DLD1 (cell line): ENCODE measurements around the gene S100A6.

Experiments used
- in situ Hi-C: cut with HindIII; loops from 2 replicates; pipeline ENCODE4 v1.10.0; 2017; ENCODE audit warnings: low sequenced_read_pairs

Gene S100A6

DNA sequence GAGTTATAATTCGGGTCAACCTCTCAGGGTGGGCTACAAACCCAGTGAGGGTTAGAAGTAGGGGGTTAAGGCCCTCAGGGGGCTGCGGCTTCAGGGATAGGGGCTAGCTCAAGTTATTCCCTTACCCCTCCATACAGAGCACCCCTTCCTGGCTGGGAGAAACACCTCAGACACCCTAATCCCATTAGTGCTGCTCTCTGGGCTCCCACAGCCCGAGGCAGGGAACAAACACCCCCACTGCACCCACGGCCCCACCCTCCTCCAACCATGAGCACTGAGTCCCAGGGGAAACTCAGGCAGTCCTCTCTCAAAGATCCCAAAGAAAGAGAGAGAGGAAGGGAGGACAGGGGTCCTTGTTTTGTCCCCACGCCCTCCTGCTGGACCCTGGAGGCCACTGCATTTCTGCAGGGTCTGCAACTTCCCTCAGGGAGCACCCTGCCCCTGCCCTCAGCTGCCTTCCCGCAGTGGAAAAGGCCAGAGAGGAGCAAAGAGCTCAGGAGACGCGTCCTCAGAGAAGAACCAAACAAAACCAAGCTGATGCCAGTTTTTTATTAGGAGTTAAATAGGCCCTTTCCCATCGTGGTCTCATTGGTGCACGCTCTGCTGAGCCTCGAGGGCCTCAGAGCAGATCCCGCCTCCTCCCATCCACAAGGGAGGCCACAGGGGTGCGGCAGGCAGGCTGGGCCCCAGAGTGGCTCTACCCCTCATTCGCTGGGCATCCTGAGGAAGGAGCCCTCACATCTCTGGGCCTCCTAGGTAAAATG is 11.2 kb upstream of the S100A6 start:
- in situ Hi-C loops = no loop called here

DNA sequence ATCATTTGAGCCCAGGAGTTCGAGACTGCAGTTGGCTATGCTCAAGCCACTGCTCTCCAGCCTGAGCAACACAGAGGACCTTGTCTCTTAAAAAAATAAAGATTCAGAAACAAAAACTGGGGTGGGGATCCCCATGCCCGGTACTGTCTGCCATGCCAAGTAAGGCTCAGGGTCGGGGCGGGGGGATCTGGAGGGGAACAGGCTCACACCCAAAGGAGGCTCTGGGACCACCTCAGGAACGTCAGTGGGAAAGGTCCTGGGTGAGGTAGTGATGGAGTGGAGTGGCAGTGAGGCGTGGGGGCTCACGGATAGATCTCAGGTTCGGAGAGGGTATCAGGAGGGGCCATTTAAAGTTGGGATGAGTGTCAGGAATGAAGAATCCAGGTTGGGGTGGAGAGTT is 10.6 kb upstream of the S100A6 start:
- in situ Hi-C loops = no loop called here

DNA sequence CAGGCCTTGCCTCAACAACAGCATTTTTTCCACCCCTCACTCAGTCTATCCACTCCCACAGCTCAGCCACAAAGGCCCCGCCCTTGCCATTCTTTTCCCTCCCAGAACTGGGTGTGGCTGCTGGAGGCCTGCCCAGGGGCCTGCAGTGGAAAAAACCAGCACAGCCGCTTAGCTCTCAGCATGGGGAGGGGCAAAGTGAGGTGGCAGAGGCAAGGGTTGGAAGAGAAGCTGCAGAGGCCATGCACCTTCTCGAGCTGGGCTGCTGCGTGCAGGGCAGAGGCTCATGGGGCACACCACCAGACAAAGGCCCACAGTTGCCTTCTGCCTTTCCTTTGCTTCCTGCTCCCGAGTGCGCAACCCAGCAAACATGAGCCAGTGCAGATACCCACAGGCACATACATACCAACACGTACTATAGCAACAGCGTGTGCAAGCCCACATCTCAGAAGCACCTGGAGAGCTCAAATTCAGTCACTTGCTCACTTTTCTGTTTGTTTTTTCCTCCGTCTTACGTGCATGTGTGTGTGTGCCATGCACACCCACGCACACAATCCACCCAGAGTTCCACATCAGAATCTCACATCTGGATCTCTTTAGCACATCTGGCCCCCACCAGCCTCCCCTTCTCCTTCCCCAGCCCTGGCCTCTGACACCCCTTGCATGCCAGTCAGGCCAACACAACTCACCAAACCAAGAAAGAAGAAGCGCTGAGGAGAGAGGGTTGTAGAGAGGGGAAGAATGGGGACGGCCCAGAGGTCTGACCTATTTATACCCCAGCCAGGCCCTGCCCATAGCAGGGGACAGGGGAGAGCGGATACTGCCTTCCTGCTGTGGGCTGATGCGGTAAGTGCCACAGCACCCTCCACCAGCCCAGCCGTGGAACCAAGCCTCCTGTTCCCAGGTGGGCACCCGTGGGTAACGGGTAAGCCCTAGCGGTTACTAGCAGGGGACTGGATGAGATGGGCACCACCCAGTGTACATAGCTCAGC is 9.6 kb upstream of the S100A6 start, which contains the start of gene S100A4:
S100A4 (minus strand) TSS at position 740 of the 989 bp plus-strand sequence. CDS start 1,012 bp downstream, outside the sequence.
- in situ Hi-C loops = no loop called here

DNA sequence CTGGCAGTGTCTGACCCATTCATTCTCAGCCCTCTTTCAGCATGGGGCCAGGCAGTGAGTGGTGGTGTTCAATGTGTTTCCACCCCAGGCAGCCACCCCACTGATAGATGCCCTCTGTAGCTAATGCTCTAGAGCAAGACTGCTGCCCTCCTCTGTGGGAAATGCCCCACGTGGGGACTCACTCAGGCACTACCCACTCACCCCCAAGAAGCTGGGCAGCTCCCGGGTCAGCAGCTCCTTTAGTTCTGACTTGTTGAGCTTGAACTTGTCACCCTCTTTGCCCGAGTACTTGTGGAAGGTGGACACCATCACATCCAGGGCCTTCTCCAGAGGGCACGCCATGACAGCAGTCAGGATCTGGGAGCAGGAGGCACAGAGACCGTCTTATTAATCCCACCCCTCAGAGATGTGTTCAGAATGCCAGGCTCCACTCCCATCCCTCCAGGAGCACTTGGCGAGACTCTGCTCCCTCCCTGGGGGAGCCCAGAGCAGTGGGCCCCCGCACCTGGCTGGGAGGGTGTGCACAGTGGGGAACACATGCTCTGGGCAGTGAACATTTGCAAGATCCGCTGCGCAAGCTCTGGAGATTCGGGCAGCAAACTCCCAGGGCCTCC is 8.8 kb upstream of the S100A6 start:
- in situ Hi-C loops = no loop called here

DNA sequence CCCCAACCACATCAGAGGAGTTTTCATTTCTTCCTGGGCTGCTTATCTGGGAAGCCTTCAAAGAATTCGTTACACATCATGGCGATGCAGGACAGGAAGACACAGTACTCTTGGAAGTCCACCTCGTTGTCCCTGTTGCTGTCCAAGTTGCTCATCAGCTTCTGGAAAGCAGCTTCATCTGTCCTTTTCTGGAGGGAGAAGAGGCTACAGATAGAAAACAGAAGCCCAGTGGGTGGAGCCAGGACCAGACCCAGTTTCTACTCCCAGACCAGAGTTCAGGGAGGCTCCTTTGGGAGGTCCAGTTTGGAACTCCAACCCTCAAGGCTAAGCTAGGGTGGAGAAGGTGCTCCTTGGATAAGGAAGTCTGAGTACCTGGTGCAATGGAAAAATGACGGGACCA is 7.9 kb upstream of the S100A6 start:
- in situ Hi-C loops = no loop called here

DNA sequence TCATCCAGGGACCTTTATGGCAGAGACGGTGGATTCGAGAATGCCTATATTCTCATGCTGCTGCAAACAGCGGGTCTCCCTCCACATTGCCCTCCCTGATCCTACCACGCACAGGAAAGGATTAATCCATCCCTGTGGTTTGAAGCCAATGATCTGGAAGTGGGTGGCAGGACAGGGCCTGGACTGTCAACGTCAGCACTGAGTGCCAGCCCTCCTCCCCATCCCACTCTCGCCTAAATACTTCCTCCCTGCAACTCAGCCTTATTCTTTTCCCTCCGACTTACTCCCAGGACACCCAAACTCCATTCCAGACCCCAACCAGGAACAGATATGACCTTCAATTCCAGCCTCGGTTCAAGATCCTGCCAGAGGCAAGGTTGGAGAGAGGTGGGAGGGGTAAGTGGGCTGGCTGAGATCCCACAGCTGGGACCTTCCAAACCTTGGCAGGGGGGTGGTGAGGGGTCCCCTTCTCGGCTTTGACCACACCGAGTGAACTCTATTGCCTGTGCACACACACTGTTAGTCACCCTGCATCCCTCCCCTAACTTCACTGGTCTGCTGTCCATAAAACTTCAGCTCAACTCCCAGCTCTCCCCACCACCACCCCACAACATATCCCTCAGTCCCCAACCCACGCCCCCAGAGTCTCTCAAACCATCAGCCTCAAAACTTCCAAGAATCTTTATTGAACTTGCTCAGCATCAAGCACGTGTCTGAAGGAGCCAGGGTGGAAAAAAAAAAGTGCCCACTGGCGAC is 7.3 kb upstream of the S100A6 start:
- in situ Hi-C loops = no loop called here

DNA sequence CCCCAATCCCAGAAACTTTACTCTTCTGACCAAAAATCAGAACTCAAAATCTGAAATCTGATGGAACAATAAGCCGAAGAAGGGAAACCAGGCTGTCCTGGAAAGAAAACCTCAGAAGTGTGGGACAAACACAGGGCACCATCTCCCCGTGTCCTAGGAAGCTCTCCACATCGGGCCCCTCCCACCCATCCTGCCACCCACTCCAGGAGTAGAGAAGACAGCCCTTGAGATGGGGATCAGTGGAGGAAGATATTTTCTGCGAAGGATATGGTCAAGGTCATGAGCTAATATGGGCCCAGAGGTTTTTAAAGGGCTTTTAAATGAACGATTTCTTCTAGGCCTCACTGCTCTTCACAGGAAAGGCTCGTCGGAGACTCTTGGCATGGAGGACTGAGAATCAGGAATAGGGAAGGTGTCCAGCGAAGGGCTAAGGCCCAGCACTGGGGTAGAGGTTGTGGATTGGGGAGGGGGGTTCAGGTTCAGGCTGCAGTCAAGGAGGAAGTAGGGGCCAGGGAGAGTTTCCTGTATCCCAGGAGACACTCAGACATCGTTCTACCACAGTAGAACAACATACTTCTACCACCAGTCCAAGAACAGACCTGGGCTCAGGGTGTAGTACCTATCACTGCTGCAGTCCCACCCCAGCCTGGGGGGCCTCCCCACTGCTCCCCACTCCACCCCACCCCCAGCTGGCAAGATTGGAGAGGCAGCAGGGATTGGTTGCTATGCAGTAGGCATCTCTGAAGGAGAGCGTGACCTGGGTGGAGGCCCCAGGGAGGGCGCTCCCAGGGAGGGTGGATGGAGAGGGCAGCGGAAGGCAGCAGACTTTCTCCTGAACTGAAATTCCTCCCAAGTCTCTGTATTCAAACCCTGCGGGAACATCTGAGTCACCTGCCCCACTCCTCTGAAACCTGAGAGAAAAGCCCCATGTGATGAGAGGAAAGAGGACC is 6.1 kb upstream of the S100A6 start:
- in situ Hi-C loops = no loop called here

DNA sequence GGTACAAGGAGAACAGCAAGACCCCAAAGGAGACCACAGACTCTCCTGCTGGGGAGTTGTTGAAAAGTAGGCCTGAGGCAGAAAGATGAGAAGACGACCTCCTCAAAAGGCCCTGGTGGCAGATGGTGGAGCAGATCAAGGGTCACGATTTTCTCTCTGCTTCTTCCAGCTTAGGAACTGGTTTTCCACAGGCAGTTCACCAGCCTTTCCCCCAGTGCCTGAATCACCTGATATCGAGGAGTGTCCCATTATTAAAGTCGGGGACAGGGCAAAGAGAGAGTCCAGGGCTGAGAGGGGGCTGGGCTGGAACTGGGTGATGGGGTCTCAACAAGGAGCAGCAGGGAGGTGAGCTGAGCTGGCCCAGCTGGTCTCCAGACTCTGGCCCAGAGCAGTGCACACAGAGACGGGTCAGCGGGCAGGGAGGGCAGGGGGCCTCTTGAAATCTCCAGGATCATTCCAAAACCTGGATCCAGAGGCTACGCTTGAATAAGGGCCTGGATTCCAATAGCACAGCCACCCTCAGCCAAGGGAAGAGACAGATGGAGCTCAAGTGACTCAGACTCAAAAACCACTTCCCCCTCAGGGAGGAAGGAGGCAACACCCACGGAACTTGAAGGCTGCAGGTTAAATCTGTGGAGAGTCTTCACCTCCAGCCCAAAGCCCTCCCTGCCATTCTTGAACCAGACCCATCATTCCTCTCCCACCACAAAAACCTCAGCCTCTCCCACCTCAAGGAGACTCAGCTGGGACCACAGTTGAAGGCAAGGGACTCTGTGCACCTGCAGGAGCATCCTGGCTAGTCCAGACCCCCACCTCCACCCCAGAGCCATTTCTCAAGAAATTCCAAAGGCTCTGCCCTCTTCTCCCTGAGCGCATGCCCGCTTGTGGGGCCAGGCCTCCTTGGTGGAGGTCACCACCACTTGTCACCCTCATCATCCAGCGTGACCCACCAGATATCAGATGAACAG is 4.9 kb upstream of the S100A6 start, which contains the start of gene S100A5:
S100A5 (minus strand) TSS at position 541 of the 968 bp plus-strand sequence. CDS start 743 bp downstream, outside the sequence.
- in situ Hi-C loops = no loop called here

DNA sequence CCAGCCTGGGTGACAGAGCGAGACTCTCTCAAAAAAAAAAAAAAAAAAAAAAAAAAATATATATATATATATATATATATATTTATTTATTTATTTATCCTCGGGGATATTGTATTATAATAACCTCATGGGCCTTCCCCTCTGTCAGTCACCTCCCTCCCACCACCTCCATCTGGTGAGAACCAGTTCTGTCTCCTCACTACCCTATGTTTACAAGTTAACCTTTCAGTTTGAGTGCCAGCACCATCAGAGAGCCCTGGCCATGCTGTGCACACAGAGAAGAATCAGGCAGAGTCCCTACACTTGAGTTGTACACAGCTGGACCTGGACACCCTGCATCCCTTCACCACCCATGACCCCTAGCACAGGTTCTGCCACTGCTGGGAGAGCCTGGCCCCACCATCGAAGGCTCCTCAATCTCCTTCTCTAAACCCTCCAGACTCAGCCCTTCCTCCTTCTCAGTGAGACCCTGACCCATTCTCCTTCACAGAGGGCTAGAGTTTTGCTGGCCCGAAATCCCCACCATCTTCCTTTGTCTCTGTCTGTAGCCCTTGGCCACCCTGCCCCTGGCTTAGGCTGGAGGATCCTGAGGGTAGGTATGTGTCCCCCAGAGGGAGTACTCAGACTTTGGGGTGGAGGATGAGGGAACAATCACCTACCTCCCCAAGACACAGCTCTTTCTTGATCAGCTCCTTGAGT is 3.8 kb upstream of the S100A6 start:
- in situ Hi-C loops = no loop called here

DNA sequence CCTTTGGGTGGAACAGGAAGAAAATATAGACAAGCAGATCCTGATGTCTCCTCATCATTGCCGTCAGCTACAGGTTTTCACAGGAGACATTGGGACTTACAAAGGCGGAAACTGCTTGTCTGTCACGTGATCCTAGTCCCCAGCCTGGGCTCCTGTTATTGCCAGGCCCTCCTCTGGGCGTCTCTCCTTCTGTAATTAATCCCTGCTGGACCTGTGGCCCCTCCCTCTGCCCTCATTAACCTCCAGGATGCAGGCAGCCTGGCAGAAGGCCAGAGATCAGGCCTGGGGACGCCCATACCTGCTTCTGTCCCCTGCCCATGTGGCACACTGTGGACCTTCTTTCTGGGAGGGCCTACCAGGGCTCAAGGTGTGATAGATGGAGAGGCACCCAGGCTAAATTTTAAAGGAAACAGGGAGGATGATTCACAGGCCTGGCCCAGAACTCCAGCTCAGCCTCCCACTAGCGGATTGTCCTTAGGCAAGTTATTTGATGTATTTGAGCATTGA is 2.6 kb upstream of the S100A6 start:
- in situ Hi-C loops = no loop called here

DNA sequence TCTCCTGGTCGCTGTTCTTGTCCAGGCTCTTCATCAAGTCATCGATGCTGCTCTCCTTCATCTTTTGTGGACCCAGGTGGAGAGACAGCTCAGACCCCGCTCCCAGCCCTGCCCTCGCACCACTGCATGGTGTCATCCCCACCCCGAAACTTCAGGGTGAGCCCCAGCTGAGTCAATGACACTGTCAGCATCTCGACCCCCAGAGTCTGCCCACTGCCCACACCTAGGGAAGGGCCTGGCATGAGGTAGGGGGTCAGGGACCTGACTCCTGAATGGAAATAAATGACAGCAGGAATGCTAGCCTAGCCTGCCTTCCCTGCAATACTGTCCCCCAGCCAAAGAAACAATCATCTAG is 1.6 kb upstream of the S100A6 start:
- in situ Hi-C loops = no loop called here

DNA sequence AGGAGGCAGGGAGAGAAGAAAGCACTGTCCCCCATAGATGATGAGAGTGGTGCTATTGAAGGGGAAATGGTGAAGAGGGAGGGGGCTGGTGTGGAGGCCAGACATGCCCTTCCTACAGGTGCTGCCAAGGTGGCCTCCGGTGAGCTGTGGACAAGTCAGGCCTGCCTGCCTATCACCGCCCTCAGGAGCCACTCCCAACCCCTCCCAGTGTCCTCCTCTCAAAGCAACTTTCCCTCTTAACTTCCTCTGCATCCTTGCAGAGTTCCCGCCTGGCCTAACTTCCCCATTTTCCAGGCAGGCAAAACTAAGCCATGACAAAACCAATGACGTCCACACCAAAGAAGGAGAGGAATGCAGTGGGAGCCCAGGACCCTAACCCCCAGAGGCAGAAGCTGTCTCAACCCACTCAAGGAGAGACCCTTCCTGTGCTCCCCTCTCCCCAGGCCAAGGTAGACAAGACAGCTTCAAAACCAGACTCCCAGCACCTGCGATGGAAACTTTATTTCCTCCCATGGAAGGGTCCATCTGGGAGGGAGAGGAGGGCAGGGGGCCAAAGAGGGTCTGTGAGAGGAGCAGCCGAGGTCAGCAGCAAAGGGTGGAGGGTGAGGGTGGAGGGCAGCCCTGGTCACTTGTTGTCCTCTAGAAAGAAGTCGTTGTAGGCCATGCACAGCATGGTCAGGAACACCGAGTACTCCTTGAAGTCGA is 1.0 kb upstream of the S100A6 start:
- in situ Hi-C loops = no loop called here

DNA sequence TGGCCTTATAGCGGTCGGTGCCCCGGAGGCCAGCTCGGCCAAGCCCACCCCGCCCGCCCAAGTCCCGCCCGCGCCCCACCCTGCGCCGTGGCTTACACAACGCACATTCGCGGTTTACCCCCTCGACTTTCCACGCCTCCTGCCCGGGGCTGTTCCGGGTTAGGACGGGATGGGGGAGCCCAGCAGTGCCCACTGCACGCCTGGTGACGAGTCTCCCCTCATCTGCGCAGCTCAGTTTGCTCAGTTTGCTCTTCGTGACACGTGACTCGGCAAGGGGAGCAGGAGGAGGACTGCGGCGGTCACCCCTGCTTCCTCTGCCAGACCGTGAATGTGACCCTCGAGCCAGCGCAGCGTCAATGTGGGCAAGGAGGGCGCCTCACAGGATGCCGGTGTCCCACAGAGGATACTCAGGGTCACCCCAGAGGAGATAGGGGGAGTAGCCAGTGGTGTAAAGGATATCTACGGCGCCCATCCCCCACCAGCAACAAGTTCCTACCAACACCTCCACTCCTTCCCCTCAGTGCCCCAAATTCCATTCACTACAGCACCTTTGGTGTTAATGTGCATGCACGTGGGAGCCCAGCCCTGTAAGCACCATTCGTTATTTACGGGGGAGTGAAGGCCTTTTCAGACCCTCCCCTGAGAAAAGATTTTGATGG is 350 bp upstream of the S100A6 start:
- in situ Hi-C loops = no loop called here

DNA sequence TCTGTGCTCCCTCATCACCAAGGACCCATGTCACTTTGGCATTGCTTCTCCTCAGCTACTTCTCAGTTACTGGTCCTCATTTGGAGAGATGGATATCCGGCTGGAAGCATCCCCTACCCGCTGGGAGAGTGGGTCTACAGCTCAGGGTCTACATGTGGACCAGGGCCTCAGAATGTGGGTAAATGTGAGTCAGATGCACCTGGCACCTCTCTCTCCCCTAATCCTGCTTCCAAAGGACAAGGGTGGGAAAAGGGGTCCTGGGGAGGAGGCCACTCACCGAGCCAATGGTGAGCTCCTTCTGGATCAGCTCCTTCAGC is 908 bp downstream of the S100A6 start:
- in situ Hi-C loops = no loop called here

DNA sequence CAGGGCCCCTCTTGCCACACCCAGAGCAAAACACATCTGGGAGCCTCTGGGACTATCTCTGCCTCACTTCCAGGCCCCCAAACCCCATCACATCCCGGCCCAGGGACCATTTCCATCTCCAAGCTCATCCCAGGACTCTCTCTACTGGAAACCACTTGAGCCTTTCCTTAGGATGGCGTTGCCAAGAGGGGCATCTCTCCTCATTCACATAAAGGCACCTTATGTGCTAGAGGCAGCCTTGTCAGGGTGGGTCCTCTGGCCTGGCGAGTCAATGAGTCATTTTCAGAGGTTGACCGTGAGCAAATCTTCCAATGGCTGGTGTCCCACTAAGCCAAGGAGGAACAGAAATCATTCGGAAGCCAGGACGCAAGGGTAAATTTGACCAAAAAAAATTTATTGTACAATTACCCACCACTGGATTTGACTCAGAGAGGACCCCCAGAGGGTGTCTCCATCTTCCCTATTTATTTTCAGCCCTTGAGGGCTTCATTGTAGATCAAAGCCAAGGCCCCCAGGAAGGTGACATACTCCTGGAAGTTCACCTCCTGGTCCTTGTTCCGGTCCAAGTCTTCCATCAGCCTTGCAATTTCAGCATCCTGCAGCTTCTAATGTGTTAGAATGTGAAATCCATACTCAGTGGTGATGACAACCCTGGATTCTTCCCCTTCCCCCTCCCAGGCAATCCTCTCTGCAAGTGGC is 1.4 kb downstream of the S100A6 start:
- in situ Hi-C loops = no loop called here

DNA sequence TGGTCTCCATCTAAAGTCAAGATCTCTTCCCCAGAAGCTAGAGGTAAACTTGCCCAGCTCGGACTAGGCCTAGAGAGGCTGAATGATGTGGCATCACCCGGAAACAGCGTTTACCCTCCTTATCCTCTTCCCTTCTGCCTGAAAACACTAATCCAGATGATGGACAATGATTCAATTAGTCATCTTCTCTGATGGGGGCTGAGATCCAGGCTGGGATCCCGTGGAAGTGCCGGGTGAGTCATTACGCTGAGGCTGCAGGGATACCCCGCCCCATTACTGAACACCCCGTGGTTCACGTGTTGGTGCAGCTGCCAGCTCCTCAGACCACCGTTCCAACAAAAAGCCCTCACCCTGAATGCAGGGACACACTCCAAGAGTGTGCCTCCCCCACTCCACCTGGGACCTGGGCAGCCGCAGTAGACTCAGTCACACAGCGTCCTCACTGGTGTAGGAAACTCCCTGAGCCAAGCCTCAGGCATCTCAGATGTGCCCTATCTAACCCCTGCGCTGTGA is 2.0 kb downstream of the S100A6 start:
- in situ Hi-C loops = no loop called here
